Small intestine (tissue), 7 donors: ENCODE results near the gene MSANTD4. TPM values are rescaled to one million over a fixed set of nuclear protein-coding genes. Genes with fewer than 3 reads are reported as not detected.

Experiments used
- DNase-seq, 2 donors: peaks; one replicate each; pipeline versions ENCODE4 v3.0.0 to v3.0.0-alpha.2; 2013
- FAIRE-seq: peaks from 2 replicates; lab custom pipeline; 2012; peaks lifted over from hg19 to GRCh38; lab: Jason Lieb, UNC
- H3K27ac ChIP-seq, 3 donors: one replicate each; pipeline ENCODE4 v1.5.1; 2013; ENCODE audit warnings: low read length in 2 of 3, mild to moderate bottlenecking in 2 of 3, control low read depth in 1 of 3, inconsistent platforms in 1 of 3, low read depth in 1 of 3, moderate library complexity in 1 of 3
- H3K27me3 ChIP-seq, 3 donors: one replicate each; pipeline ENCODE4 v1.6.1; 2013; ENCODE audit warnings: low read length in 3 of 3, inconsistent platforms in 1 of 3; ENCODE audit not compliant: control insufficient read depth in 3 of 3, insufficient read depth in 3 of 3
- H3K36me3 ChIP-seq, 3 donors: one replicate each; pipeline ENCODE4 v1.6.1; 2013; ENCODE audit warnings: low read length in 3 of 3, inconsistent platforms in 1 of 3, low read depth in 1 of 3, mild to moderate bottlenecking in 1 of 3, moderate library complexity in 1 of 3; ENCODE audit not compliant: control insufficient read depth in 3 of 3, insufficient read depth in 2 of 3
- H3K4me1 ChIP-seq, 3 donors: one replicate each; pipeline ENCODE4 v1.6.1; 2013; ENCODE audit warnings: low read length in 2 of 3, inconsistent platforms in 1 of 3, low read depth in 1 of 3, mild to moderate bottlenecking in 1 of 3, moderate library complexity in 1 of 3; ENCODE audit not compliant: control insufficient read depth in 3 of 3, insufficient read depth in 2 of 3
- H3K4me3 ChIP-seq, 3 donors: one replicate each; pipeline ENCODE4 v1.5.1; 2013; ENCODE audit warnings: low read length in 3 of 3, control low read depth in 1 of 3, inconsistent platforms in 1 of 3, low read depth in 1 of 3, mild to moderate bottlenecking in 1 of 3, moderate library complexity in 1 of 3
- H3K9me3 ChIP-seq, 2 donors: one replicate each; pipeline ENCODE4 v1.6.1; 2013; ENCODE audit warnings: low read depth in 1 of 2, low read length in 1 of 2; ENCODE audit not compliant: control insufficient read depth in 2 of 2, insufficient read depth in 1 of 2
- WGBS, 3 donors: extraction: QIAGEN DNeasy Blood & Tissue Kit; methylation state at CpG; one replicate each; pipeline ENCODE4 v1.1.7; 2013; 5-methylcytosine and 5-hydroxymethylcytosine counted together
- polyA plus RNA-seq, 4 donors: library from polyadenylated mRNA; stranded (reverse) in 3 of 4; unstranded in 1 of 4; fragments of 200-250 nt in 3 of 4; fragments of 120-200 nt in 1 of 4; gene quantifications; one replicate each; pipeline versions ENCODE4 v1.2.1 to v1.2.3, GENCODE V29; 2013
- donor health status: healthy with polysubstance abuse.
- donor health status: control.
- donor health status: control.
- donor health status: Bipolar disorder and iron deficiency.
- donor health status: healthy.

MSANTD4 gene
- polyA plus RNA-seq, 4 donors, result 2.7 to 14.1 (median 5.4) TPM

DNA sequence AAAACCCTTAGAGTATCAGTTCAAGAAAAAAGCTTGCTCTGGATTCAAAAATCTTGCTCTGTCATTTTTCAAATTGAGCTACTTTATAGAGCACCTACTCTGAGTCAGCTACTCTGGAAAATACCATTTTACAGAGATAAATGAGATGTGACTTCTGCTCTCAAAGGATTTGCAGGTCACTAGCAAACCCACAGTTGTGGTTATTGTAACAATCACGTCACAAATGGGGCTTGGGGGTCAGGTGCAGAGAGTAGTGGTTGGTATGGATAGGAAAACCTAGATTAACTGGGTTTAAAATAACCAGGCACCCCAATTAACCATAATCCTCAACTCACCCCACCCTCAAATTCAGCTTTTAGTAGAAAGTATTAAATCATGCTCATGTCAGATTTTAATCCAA lies 52.3 kb downstream of the MSANTD4 start:
- Histone ChIP-seq H3K27me3 (no peaks in the 10 kb centered on the region), H3K9me3 (no peaks in the 10 kb centered on the region), H3K4me1 (no peaks in the 10 kb centered on the region), H3K4me3 (no peak overlapping the region), H3K36me3 (no peaks in the 10 kb centered on the region), H3K27ac (no peak overlapping the region)
- 45 to 73% (median 68%) methylated on average over 1 of the region's 1 CpG for WGBS, 3 donors
- FAIRE-seq (no peak), DNase-seq (no peak)

- FAIRE-seq, result no peak
- no peaks in the 10 kb centered on the region for H3K9me3 ChIP-seq
- no peaks in the 10 kb centered on the region for H3K36me3 ChIP-seq
- H3K4me3 ChIP-seq, result no peak overlapping the region
- H3K27me3 ChIP-seq, result no peaks in the 10 kb centered on the region
- H3K27ac ChIP-seq, result no peak overlapping the region
- no peaks in the 10 kb centered on the region for H3K4me1 ChIP-seq
- no peak for DNase-seq
- WGBS, 3 donors, result 57 to 79% (median 66%) methylated on average over 3 of the region's 3 CpGs
Observed at GRCh38 chr11:105968021-105968697, 53.9 kb downstream of the MSANTD4 start.

- no peaks in the 10 kb centered on the region for H3K4me1 ChIP-seq
- no peaks in the 10 kb centered on the region for H3K36me3 ChIP-seq
- H3K27me3 ChIP-seq, result no peaks in the 10 kb centered on the region
- FAIRE-seq (no peak), DNase-seq (no peak)
- 83 to 85% (median 84%) methylated on average over 22 of the region's 22 CpGs for WGBS, 3 donors
- no peak overlapping the region for H3K27ac ChIP-seq
- no peak overlapping the region for H3K4me3 ChIP-seq
- H3K9me3 ChIP-seq, result no peaks in the 10 kb centered on the region
Observed at GRCh38 chr11:105960252-105961245, 61.5 kb downstream of the MSANTD4 start.

Other genes starting within 250 kb of the MSANTD4 start
- gene KBTBD3, start 55.1 kb upstream of the MSANTD4 start, polyA plus RNA-seq, result 1 to 10 TPM; 2.9 to 7.4 (median 3.7) TPM
- gene AASDHPPT, start 55.4 kb upstream of the MSANTD4 start, polyA plus RNA-seq, result 10 to 100 TPM in 3 of 4 donors, 1 to 10 TPM in 1; 9.8 to 30.7 (median 11.5) TPM